A673 (cell line): Measurements from ENCODE around the gene OLFM1. TPM values are rescaled to one million over a fixed set of nuclear protein-coding genes. Genes with fewer than 3 reads are reported as not detected.

Source experiments
- BruUV-seq: library from RNA; stranded (reverse); fragments of 400-500 nt; replicated peaks from 2 replicates; lab custom pipeline; 2021; lab: Mats Ljungman, UMichigan
- CTCF ChIA-PET: fragments of 300-600 bp; sonication (Branson Sonifier 250); formaldehyde crosslinking; loops from one replicate; lab custom pipeline; 2022; ENCODE audit warnings: antibody characterized with exemption; lab: Charles Lee
- POLR2A ChIA-PET: fragments of 300-600 bp; sonication (Branson Sonifier 250); formaldehyde crosslinking; loops from one replicate; lab custom pipeline; 2022; ENCODE audit warnings: antibody characterized with exemption; ENCODE audit not compliant: low non-redundant PET; lab: Charles Lee
- DNase-seq: peaks from one replicate; pipeline ENCODE4 v3.0.0-alpha.2; 2015; ENCODE audit warnings: low spot score
- H3K27ac ChIP-seq: fragments of 200-600 bp; sonication (generic); 2 replicates; pipeline ENCODE4 v1.5.1; 2016; ENCODE audit warnings: mixed run types, low read depth, mild to moderate bottlenecking, mixed read lengths, antibody characterized with exemption, low read length; ENCODE audit not compliant: poor library complexity, severe bottlenecking
- H3K27me3 ChIP-seq: fragments of 200-600 bp; sonication (generic); replicated peaks from 2 replicates; pipeline ENCODE4 v1.6.1; 2017; ENCODE audit warnings: mixed run types, low read depth, mild to moderate bottlenecking, mixed read lengths, antibody characterized with exemption, low read length; ENCODE audit not compliant: insufficient read depth, poor library complexity
- H3K36me3 ChIP-seq: fragments of 200-600 bp; sonication (generic); 2 replicates; pipeline ENCODE4 v1.6.1; 2016; ENCODE audit warnings: mixed run types, mild to moderate bottlenecking, mixed read lengths, antibody characterized with exemption, low read length; ENCODE audit not compliant: insufficient read depth, poor library complexity, severe bottlenecking
- H3K4me1 ChIP-seq: fragments of 200-600 bp; sonication (generic); 2 replicates; pipeline ENCODE4 v1.6.1; 2017; ENCODE audit warnings: mixed run types, mild to moderate bottlenecking, mixed read lengths, antibody characterized with exemption, low read length; ENCODE audit not compliant: insufficient read depth, poor library complexity, severe bottlenecking
- H3K4me3 ChIP-seq: fragments of 200-600 bp; sonication (generic); 2 replicates; pipeline ENCODE4 v1.5.1; 2016; ENCODE audit warnings: low read depth, mixed run types, mild to moderate bottlenecking, mixed read lengths, low read length; ENCODE audit not compliant: poor library complexity, severe bottlenecking
- H3K9me3 ChIP-seq: fragments of 200-600 bp; sonication (generic); 2 replicates; pipeline ENCODE4 v1.6.1; 2016; ENCODE audit warnings: mixed run types, low read depth, mild to moderate bottlenecking, mixed read lengths, antibody characterized with exemption, low read length; ENCODE audit not compliant: poor library complexity, severe bottlenecking
- EZH2 ChIP-seq: fragments of 200-600 bp; sonication (generic); IDR thresholded peaks from 2 replicates; pipeline ENCODE4 v1.6.1; 2017; ENCODE audit warnings: borderline replicate concordance, low read depth, mild to moderate bottlenecking, mixed read lengths, antibody characterized with exemption, low read length; ENCODE audit not compliant: poor library complexity, severe bottlenecking
- intact Hi-C: fragments of 100-400 bp; cut with micrococcal nuclease; formaldehyde crosslinking; loops from one replicate; pipeline ENCODE4 v1.10.0; 2022; ENCODE audit not compliant: unreplicated experiment
- total RNA-seq: library from RNA; stranded (reverse); gene quantifications from 2 replicates; pipeline ENCODE4 v1.2.3, GENCODE V29; 2021
- TF ChIP-seq, protein P1 (sequence below): fragments of 300-800, 200-600 bp; sonication (generic); conservative IDR thresholded peaks from 2 replicates; pipeline ENCODE4 v1.5.1; 2017; ENCODE audit warnings: low read depth, mild to moderate bottlenecking, antibody characterized with exemption, low read length, moderate library complexity, mixed read lengths

The OLFM1 gene
- total RNA-seq, 1 experiment from 2014 or later = 308 TPM

GRCh38 chr9:135123126-135123772, 35.8 kb downstream of the OLFM1 start:
- H3K4me3 ChIP-seq = no peak overlapping the region
- no peaks in the 10 kb centered on the region for H3K9me3 ChIP-seq
- no peak for DNase-seq
- CTCF ChIA-PET = no interaction called here
- peak overlapping the region; percentile 18 for H3K27ac ChIP-seq
- no peaks in the 10 kb centered on the region for H3K27me3 ChIP-seq
- peaks cover 39% of the 10 kb centered on the region for H3K36me3 ChIP-seq
- POLR2A ChIA-PET = no interaction called here
- BruUV-seq = no TSS peak
- TF ChIP-seq EZH2 = no peak
- TF ChIP-seq, protein P1, sequence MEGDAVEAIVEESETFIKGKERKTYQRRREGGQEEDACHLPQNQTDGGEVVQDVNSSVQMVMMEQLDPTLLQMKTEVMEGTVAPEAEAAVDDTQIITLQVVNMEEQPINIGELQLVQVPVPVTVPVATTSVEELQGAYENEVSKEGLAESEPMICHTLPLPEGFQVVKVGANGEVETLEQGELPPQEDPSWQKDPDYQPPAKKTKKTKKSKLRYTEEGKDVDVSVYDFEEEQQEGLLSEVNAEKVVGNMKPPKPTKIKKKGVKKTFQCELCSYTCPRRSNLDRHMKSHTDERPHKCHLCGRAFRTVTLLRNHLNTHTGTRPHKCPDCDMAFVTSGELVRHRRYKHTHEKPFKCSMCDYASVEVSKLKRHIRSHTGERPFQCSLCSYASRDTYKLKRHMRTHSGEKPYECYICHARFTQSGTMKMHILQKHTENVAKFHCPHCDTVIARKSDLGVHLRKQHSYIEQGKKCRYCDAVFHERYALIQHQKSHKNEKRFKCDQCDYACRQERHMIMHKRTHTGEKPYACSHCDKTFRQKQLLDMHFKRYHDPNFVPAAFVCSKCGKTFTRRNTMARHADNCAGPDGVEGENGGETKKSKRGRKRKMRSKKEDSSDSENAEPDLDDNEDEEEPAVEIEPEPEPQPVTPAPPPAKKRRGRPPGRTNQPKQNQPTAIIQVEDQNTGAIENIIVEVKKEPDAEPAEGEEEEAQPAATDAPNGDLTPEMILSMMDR = no peak
- intact Hi-C loops = no loop called here
- no peaks in the 10 kb centered on the region for H3K4me1 ChIP-seq

- CTCF ChIA-PET = no interaction called here
- H3K4me3 ChIP-seq = no peak overlapping the region
- peaks cover 34% of the 10 kb centered on the region for H3K36me3 ChIP-seq
- BruUV-seq = no TSS peak
- H3K4me1 ChIP-seq = no peaks in the 10 kb centered on the region
- no peaks in the 10 kb centered on the region for H3K27me3 ChIP-seq
- no peaks in the 10 kb centered on the region for H3K9me3 ChIP-seq
- POLR2A ChIA-PET = no interaction called here
- DNase-seq = no peak
- H3K27ac ChIP-seq = peak overlapping the region; percentile 17
- intact Hi-C loops = no loop called here
- TF ChIP-seq EZH2 = no peak
- TF ChIP-seq, protein P1 = no peak
Observed at GRCh38 chr9:135123773-135124134, 36.3 kb downstream of the OLFM1 start.

DNA sequence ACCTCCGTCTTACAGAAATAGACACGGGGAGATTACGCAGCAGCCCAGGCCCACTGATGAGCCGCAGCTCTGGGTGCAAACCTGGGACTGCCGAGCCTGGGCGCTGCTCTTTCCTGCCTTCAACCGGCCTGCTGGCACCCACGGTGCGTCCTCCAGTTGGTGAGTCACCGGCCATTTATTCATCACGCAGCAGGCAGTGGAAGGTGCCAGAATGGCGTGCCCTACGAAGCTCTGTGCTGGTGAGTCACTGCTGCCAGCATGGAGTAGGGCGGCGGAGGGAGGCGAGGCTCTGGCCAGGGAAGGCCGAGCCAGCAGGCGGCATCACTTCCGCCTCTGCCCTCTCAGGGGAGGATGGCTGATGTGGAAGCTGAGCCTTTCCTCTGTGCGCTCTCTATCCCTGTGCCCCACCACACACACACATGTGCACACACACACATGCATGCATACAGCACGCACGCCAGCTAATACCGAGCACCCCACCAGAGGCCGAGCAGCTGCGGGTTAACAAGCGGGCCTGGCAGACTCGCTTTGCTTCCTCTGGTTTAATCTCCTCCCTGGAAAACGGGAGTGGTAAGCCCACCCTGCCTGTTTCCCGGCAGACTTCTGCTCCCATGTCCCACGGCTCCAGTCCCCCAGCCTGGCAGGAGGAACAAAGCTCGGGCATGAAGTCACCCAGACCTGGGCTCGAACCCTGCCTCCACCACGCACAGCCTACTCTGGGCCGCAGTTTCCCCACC, 39.2 kb downstream of the OLFM1 start:
- H3K4me1 ChIP-seq = peaks cover 3% of the 10 kb centered on the region
- BruUV-seq = no TSS peak
- intact Hi-C loops = no loop called here
- POLR2A ChIA-PET = no interaction called here
- H3K4me3 ChIP-seq = no peak overlapping the region
- H3K36me3 ChIP-seq = peaks cover 6% of the 10 kb centered on the region
- DNase-seq = peak; percentile 83
- CTCF ChIA-PET = no interaction called here
- no peak for TF ChIP-seq EZH2
- TF ChIP-seq, protein P1 = no peak
- no peak overlapping the region for H3K27ac ChIP-seq
- H3K27me3 ChIP-seq = no peaks in the 10 kb centered on the region
- peaks cover 6% of the 10 kb centered on the region for H3K9me3 ChIP-seq
